Amygdala (tissue), 56 donors: Measurements from ENCODE around the gene PTRH1.

ENCODE experiments used
- DNase-seq, 56 donors: peaks; one replicate each; lab custom pipeline; 2025; lab: John Stamatoyannopoulos, UW

The PTRH1 gene

GRCh38 chr9:127721391-127721821 lies 5.9 kb upstream of the PTRH1 start:
- DNase-seq = no peak

GRCh38 chr9:127720865-127721227 lies 5.4 kb upstream of the PTRH1 start:
- DNase-seq = peak in 1 of 56 donors; percentile 39

DNA sequence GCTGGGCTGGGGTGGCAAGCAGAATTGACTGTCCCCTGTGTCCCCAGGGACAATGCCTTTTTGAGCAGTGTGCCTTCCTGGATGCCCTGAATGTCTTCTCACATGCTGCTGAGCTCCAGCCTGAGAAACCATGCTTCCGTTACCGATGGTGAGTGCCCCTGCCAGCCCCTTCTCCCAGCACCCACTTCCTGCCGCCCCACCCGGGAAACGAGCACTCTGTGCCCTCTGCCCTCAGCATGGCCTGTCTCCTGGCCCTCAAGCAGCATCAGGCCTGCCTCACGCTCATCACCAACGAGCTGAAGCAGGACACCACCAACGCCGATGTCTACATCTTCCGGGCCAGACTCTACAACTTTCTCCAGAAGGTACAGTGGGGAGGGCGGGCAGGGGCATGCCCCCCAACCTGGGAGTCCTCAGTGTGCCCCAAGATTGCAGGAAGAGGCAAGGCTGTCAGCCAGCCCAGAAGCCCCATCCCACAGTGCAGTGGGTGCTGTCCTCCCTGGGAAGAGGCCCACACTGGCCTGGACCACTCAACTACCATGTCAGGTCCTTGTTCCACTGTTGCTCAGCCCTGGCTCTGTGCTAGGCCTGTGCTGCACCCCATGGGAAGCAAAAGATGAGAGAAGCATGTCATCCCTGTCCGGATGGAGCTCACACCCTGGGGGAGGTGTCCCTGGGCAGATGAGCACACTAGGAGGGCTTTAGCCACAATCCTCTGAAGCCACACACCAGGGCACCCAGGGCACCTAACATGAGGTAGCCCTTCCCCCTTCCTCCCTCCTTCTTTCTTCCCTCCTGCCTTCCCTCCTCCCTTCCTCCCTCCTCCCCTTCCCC lies 4.8 kb upstream of the PTRH1 start:
- DNase-seq = no peak

DNA sequence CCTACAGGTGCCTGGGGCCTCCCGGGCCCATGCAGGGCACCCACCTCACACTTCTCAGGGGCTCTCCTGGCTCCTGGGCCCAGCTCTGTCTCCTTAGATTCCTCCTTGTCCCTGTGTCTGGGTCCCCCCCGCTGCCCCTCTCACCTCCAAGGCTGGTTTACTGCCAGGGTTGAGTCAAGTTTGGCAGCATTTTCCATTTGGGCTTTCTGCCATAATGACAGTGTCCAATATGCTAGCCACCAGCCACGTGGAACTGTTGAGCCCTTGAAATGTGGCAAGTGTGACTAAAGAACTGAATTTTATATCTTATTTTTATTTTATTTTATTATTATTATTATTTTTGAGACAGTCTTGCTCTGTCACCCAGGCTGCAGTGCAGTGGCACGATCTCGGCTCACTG lies 2.3 kb upstream of the PTRH1 start:
- DNase-seq = peak in 4 of 56 donors; percentile 11 to 46 (median 20)

DNA sequence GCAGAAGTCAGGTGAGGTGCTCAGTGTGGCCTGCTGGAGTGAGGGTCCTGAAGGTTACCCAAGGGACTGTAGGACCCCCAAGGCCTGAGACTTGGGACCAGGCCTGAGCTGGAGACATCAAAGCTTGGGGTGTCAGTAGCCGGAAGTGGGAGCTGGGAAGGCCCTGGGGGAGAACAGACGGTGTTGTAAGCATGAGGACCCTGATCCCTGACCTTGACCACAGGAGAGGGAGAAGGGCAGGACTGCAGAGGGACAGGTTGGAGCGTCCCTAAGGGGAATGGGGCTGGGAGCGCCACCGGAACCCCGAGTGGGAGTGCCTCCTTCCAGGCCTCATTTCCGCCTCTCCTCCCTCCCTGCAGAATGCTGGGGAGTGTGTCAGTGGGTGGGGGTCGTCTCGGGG lies 949 bp upstream of the PTRH1 start:
- no peak for DNase-seq

DNA sequence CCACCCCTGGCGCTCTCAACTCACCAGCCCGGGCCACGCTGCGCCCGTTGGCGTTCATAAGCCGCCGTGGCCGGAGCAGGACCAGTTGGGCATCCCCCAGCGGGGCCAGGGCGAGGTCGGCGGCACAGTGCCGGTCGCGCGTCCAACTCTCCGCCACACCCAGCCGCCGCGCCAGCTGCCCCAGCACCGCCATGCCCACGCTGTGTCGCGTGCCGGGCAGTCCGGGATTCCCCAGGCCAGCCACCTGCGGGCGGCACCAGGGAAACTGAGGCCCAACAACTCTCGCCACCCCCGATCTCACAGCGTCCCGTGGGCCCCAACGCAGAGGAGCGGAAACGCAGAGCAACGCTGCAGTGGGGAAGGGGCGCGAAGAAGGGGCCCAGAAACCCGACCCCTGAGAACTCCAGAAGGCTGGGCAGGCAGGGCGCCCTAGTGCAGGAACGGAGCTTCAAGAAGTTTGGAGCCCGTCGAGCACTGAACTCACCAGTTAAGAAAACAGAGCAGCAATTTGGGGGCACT lies 453 bp downstream of the PTRH1 start:
- no peak for DNase-seq

DNA sequence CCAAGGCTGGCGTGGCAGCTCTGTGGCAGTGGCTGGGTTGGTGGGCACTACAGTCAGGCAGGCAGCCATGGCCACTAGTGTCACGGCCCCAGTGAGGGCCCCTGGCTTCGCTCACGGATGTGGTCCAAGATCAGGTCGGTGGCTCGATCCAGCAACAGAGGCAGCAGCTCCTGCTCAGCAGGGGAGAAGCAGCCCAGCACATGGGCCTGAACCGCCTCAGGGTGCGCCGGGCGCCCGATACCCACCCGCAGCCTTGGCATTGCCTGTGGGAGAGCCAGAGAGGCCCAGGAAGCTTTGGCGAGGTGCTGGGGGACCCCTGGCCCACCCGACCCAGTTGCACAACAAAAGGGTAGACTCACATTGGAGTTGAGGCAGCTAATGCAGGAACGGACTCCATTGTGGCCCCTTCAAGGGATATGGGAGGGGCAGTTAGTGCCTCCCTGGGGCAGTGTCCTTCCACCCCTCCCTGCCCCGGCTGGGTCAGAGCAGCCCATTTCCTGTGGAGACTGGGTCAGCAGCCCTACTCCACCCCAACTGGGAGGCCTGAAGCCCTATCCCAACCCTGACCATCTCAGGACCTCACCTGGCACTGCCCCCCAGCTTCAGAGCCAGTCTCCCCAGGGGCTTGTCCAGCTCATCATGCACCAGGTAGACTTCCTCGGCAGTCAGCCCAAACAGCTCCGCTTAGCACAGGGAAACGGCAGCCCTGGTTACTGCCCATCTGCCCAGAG lies 1.3 kb downstream of the PTRH1 start:
- no peak for DNase-seq

GRCh38 chr9:127712867-127713266 lies 2.6 kb downstream of the PTRH1 start:
- DNase-seq = no peak

DNA sequence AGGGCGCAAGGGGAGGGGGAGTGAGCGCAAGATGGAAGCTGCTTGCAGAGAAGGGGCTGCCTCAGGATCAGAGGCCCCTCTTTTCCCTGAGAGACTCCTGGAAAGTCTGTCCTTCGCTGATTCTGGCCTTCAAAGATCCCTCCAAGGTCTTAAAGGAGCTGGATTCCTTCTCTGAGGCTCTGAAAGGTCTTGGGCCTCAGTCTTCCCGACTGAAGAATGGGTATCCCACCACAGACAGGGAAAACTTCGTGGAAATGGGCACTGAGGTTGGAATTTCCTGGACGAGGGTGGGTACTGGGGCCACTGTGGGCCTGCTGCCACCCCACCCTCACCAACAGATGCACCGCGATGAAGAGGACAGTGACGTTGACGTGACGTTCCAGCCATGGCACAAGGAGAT lies 3.1 kb downstream of the PTRH1 start:
- no peak for DNase-seq

DNA sequence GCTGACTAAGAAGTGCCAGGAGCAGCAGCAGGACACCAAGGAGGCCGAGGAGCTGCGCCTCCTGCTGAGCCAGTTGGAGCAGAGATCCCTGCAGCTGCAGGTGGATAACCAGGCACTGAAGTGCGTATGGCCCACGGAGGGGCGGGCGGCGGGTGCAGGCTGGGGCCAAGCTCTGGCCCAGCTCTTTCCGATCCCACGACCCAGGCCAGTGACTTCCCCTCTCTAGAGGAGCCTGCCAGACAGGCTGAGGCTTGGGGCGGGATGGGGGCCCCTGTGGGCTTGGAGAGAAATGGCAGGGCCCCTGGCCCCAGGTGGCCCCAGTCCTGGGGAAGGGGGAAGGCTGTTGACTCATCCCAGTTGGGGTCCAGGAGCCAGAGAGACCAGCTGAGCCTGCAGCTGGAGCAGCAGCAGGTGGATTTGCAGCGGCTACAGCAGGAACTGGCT lies 3.6 kb downstream of the PTRH1 start:
- no peak for DNase-seq

DNA sequence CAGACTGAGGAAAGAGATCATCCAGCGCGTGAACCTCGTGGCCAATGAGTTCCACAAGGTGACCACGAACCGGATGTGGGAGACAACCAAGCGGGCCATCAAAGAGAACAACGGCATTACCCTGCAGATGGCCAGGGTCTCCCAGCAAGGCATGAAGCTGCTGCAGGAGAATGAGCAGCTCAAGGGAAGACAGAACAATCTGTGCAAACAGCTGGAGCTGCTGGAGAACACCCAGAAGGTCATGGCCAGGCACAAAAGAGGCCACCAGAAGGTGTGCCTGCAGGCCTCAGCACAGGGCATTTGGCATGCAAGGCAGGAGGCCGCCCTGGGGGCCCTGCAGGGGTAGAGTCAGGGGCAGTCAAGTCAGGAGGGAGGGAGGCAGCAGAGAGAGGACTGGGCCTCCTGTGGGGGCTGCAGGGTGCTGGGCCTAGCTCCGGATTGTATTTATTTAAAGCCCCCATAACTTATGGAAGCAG lies 4.2 kb downstream of the PTRH1 start:
- DNase-seq = no peak

GRCh38 chr9:127710204-127710783 lies 5.2 kb downstream of the PTRH1 start:
- no peak for DNase-seq

DNA sequence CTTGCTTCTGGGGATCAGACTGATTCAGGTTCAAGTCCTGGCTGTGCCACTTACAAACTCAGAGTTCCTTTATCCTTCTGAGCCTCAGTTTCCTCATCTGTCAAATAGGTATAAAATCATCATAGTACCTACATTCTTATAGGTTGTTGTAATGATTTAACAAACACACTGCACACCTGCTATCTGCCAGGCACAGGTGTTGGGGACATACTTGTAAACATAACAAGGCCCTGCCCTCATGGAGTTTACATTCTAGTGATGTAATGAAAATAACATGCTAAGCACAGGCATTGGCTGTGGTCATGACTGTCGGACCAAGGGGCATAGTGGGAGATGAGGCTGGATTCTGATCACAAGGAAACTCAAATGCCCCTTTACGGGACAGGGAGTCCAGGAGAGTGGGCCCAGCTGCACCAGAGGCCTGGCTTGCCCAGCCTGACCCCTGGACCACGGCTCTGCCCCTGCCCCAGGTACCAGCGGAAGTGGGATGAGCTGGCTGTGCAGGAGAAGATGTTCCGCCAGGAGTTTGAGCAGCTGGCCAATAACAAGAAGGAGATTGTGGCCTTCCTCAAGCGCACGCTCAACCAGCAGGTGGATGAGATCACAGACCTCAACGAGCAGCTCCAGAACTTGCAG lies 6.4 kb downstream of the PTRH1 start:
- no peak for DNase-seq

DNA sequence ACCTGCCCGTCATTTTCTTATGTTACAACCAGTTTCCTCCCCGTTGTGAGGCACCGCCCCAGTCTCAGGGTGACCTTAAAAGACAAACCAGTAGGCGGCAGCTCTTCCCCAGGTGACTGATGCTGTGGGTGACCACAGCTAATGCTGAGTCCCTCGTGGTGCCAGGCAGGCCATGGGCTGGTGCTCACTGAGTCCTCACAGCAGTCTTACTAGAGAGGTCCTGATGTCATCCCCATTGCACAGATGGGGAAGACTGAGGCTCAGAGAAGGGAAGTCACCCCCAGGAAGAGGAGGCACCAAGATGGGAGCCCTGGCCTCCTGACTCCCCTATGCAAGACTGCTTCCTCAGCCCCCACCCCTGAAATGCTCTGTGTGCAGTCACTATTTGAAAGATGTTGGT lies 7.7 kb downstream of the PTRH1 start:
- no peak for DNase-seq

- no peak for DNase-seq
These were observed 8.6 kb downstream of the PTRH1 start, which contains the start of gene CFAP157 for GRCh38 chr9:127706836-127707241. TSS of gene CFAP157 (plus strand) at chr9:127706988. CDS start at chr9:127707032, 44 bp downstream.

DNA sequence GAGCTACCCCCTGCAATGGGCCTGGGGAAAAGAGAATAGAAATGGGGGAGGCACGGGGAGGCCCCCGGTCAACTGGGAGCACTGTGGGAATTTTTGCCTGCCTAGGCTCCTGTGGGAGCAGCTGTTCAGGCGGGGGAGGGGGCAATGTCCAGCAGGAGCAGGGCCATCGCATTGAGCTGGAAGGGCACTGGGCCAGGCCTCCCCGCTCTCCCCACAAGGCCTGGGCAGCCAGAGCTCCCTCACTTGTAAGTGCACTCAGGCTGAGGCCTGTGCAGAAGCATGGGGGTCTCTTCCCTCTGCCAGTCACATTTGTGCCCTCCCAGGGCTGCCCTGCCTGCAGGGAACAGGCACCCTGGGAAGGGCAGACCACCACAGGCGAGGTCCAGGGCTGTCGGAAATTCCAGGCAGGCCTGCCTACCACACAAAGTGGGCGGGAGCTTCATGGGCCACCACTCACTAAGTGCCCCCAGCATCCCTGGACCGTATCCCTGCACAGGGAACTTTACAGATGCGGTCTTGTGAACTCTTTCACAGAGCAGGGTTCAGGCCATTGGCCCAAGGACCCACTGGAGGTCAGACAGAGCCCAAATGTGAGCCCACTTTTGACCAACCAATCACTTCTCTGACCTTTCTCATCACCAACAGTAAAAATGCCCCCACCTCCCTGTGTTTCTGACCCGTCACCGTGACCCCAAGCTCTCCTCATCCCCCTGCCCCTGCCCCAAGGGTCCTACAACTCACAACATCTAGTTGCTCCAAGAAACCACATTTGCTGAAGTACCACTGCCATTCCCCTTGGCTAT lies 9.7 kb downstream of the PTRH1 start:
- no peak for DNase-seq

- DNase-seq = peak in 3 of 56 donors; percentile 9 to 29 (median 18)
These were observed 12.0 kb downstream of the PTRH1 start for GRCh38 chr9:127703289-127703946.

GRCh38 chr9:127700594-127701255 lies 14.7 kb downstream of the PTRH1 start:
- DNase-seq = no peak

- peak in 9 of 56 donors; percentile 10 to 58 (median 30) for DNase-seq
These were observed 15.3 kb downstream of the PTRH1 start for GRCh38 chr9:127700140-127700539.
